C4-2B (cell line): ENCODE data around the gene FUT3.

Experiments
- CTCF ChIP-seq: fragments of 450-650 bp; conservative IDR thresholded peaks from 2 replicates; pipeline ENCODE4 v1.5.1; 2017; ENCODE audit warnings: mild to moderate bottlenecking
- ZFX ChIP-seq: fragments of 450-650 bp; IDR thresholded peaks from 2 replicates; pipeline ENCODE4 v1.6.1; 2017

DNA sequence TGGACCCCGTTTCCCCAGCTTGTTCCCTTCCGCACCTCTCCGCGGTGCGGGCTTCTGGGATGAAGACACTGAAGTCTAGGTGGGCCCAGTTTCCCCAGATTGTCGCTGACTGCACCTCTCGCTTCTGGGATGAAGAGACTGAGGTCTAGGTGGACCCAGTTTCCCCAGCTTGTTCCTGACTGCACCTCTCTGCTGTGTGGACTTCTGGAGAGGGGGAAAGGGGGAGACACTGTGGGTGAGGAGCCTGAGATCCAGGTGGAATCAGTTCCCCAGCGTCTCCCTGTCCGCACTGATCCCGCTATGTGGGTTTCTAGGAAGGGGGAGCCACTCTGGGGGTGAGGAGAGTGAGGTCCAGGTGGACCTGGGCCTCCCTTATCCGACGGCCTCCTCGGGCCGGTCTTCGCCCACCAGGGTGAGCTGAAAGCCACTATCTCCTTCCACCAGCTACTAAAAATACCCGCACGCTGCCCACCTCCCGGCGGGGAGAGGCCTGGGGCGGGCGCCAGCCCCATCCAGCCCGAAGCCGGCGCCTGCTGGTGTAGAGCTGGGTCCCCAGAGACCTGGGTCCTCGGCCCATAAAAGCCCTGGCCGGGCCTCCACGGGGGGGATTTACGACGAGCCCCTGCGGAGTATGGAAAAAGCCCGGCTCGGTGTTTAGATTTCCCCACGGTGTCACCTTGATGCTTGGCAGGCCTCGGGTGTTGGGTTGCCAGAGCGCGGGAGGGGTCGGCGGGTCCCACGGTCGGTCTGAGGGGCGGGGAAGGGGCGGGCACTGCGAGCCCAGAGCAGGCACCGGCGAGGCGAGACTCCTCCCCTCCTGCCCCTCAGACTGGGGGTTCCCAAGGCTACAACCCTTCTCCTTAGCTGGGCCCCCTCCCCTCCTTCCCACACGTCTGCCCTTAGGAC is 22.3 kb downstream of the FUT3 start:
- TF ChIP-seq CTCF (no peak), ZFX (no peak)
